ENCODE measurements around the gene G6PC1.
"Not testable (repeated sequence)": the region's sequence is repeated elsewhere in the genome, so short reads cannot be mapped to it uniquely, and the experiment has no call there.

The G6PC1 gene

GRCh38 chr17:42873932-42874695, 26.5 kb upstream of the G6PC1 start:
- not testable (repeated sequence) for DNase-seq

GRCh38 chr17:42877037-42877436, 23.6 kb upstream of the G6PC1 start:
- no peak for DNase-seq

- no peak for DNase-seq
These were observed 22.3 kb upstream of the G6PC1 start for GRCh38 chr17:42878123-42878880.

GRCh38 chr17:42878924-42879595, 21.5 kb upstream of the G6PC1 start:
- no peak for DNase-seq

- no peak for DNase-seq
These were observed 21.0 kb upstream of the G6PC1 start for GRCh38 chr17:42879596-42879985.

GRCh38 chr17:42880776-42881310, 19.8 kb upstream of the G6PC1 start:
- DNase-seq = no peak

- not testable (repeated sequence) for DNase-seq
These were observed 18.9 kb upstream of the G6PC1 start for GRCh38 chr17:42881706-42882105.

GRCh38 chr17:42882166-42882565, 18.4 kb upstream of the G6PC1 start:
- no peak for DNase-seq

- DNase-seq = no peak
These were observed 16.6 kb upstream of the G6PC1 start for GRCh38 chr17:42883802-42884558.

GRCh38 chr17:42885806-42886205, 14.8 kb upstream of the G6PC1 start:
- DNase-seq = not testable (repeated sequence)

GRCh38 chr17:42886283-42887176, 14.1 kb upstream of the G6PC1 start:
- DNase-seq = no peak

GRCh38 chr17:42889809-42890208, 10.8 kb upstream of the G6PC1 start:
- DNase-seq = no peak

- DNase-seq = peak in 3 of 14 donors; percentile 1 to 17 (median 1)
These were observed 9.0 kb upstream of the G6PC1 start for GRCh38 chr17:42891539-42892152.

- DNase-seq = no peak
These were observed 7.2 kb upstream of the G6PC1 start for GRCh38 chr17:42893359-42893758.

- no peak for DNase-seq
These were observed 6.1 kb upstream of the G6PC1 start for GRCh38 chr17:42894283-42895184.

GRCh38 chr17:42895185-42895555, 5.4 kb upstream of the G6PC1 start:
- no peak for DNase-seq

- no peak for DNase-seq
These were observed 2.3 kb upstream of the G6PC1 start for GRCh38 chr17:42898147-42898811.

- not testable (repeated sequence) for DNase-seq
These were observed 618 bp upstream of the G6PC1 start for GRCh38 chr17:42899981-42900380.

Data from C1 segment of cervical spinal cord (tissue), 14 donors.